GM23338 (cell line): ENCODE results near the gene FBXW7. TPM values are rescaled to one million over a fixed set of nuclear protein-coding genes. Genes with fewer than 3 reads are reported as not detected.

Experiments
- ATAC-seq: fragments of 200-7000 bp; cut with Tn5 transposase; 3 replicates; pipeline ENCODE4 v1.9.1; 2020
- DNase-seq: peaks from one replicate; pipeline ENCODE4 v3.0.0-alpha.2; 2015; ENCODE audit warnings: low spot score
- H2AFZ ChIP-seq: fragments of 200-600 bp; sonication (generic); 2 replicates; pipeline ENCODE4 v1.8.0; 2016; ENCODE audit warnings: antibody characterized with exemption, mild to moderate bottlenecking, moderate library complexity
- H3F3A ChIP-seq: fragments of 200-600 bp; sonication (generic); replicated peaks from 2 replicates; pipeline ENCODE4 v1.8.0; 2017; ENCODE audit warnings: antibody characterized with exemption, mixed run types, low read depth
- H3K27ac ChIP-seq: fragments of 200-600 bp; sonication (generic); 2 replicates; pipeline ENCODE4 v1.6.1; 2016; ENCODE audit warnings: low read depth
- H3K27me3 ChIP-seq: fragments of 200-600 bp; sonication (generic); 2 replicates; pipeline ENCODE4 v1.8.0; 2016; ENCODE audit warnings: mild to moderate bottlenecking, mixed run types, moderate library complexity; ENCODE audit not compliant: insufficient read depth
- H3K36me3 ChIP-seq: fragments of 200-600 bp; sonication (generic); 2 replicates; pipeline ENCODE4 v1.8.0; 2016; ENCODE audit warnings: mild to moderate bottlenecking; ENCODE audit not compliant: insufficient read depth
- H3K4me1 ChIP-seq: fragments of 200-600 bp; sonication (generic); 2 replicates; pipeline ENCODE4 v1.8.0; 2016; ENCODE audit warnings: mild to moderate bottlenecking, moderate library complexity; ENCODE audit not compliant: insufficient read depth
- H3K4me2 ChIP-seq: fragments of 200-600 bp; sonication (generic); 2 replicates; pipeline ENCODE4 v1.7.1; 2017; ENCODE audit warnings: mixed run types
- H3K4me3 ChIP-seq: fragments of 200-600 bp; sonication (generic); 2 replicates; pipeline ENCODE4 v1.6.1; 2016; ENCODE audit warnings: mixed run types
- H3K79me2 ChIP-seq: fragments of 200-600 bp; sonication (generic); replicated peaks from 2 replicates; pipeline ENCODE4 v1.8.0; 2017; ENCODE audit warnings: mild to moderate bottlenecking; ENCODE audit not compliant: insufficient read depth
- H3K9me2 ChIP-seq: fragments of 200-600 bp; sonication (generic); 2 replicates; pipeline ENCODE4 v1.8.0; 2017; ENCODE audit not compliant: insufficient read depth
- H4K20me1 ChIP-seq: fragments of 200-600 bp; sonication (generic); replicated peaks from 2 replicates; pipeline ENCODE4 v1.8.0; 2017; ENCODE audit warnings: mild to moderate bottlenecking; ENCODE audit not compliant: insufficient read depth
- H3K27ac Mint-ChIP-seq: 2 replicates; pipeline ENCODE4 v1.8.0; 2020; ENCODE audit warnings: inconsistent platforms, mild to moderate bottlenecking, moderate library complexity, mixed read lengths
- H3K27me3 Mint-ChIP-seq: 3 replicates; pipeline ENCODE4 v1.8.0; 2022; ENCODE audit warnings: low read depth, mild to moderate bottlenecking, moderate library complexity, mixed read lengths, inconsistent platforms; ENCODE audit not compliant: insufficient read depth, poor library complexity
- H3K36me3 Mint-ChIP-seq: 3 replicates; pipeline ENCODE4 v1.8.0; 2021; ENCODE audit warnings: low read depth, mild to moderate bottlenecking, inconsistent platforms, moderate library complexity, mixed read lengths
- H3K4me1 Mint-ChIP-seq: 3 replicates; pipeline ENCODE4 v1.8.0; 2020; ENCODE audit warnings: mild to moderate bottlenecking, inconsistent platforms, mixed read lengths
- H3K4me3 Mint-ChIP-seq: 3 replicates; pipeline ENCODE4 v1.8.0; 2021; ENCODE audit warnings: moderate library complexity, mild to moderate bottlenecking, inconsistent platforms, mixed read lengths
- H3K9me3 Mint-ChIP-seq: 3 replicates; pipeline ENCODE4 v1.8.0; 2020; ENCODE audit warnings: moderate library complexity, mild to moderate bottlenecking, inconsistent platforms, mixed read lengths
- CREB1 ChIP-seq: fragments of 250-450 bp; sonication (Bioruptor Pico); IDR thresholded peaks from 2 replicates; pipeline ENCODE4 v1.5.0; 2020; ENCODE audit warnings: low read depth, mild to moderate bottlenecking, moderate library complexity
- EZH2 ChIP-seq: fragments of 200-600 bp; sonication (generic); IDR thresholded peaks from one replicate; pipeline ENCODE4 v1.8.0; 2017; ENCODE audit warnings: antibody characterized with exemption, mild to moderate bottlenecking, low read depth; ENCODE audit not compliant: unreplicated experiment
- EZH2phosphoT487 ChIP-seq: fragments of 200-600 bp; sonication (generic); IDR thresholded peaks from one replicate; pipeline ENCODE4 v1.8.1; 2018; ENCODE audit warnings: antibody characterized with exemption; ENCODE audit not compliant: unreplicated experiment
- JUNB ChIP-seq: IDR thresholded peaks from one replicate; pipeline ENCODE4 v1.6.1; 2016; ENCODE audit warnings: antibody characterized with exemption; ENCODE audit not compliant: unreplicated experiment
- NANOG ChIP-seq: IDR thresholded peaks from 2 replicates; pipeline ENCODE4 v1.6.1; 2016; ENCODE audit warnings: antibody characterized with exemption, borderline replicate concordance
- POLR2AphosphoS5 ChIP-seq: IDR thresholded peaks from 2 replicates; pipeline ENCODE4 v1.6.1; 2016; ENCODE audit warnings: antibody characterized with exemption, low read depth
- STAT1 ChIP-seq: IDR thresholded peaks from one replicate; pipeline ENCODE4 v1.6.1; 2016; ENCODE audit warnings: antibody characterized with exemption; ENCODE audit not compliant: unreplicated experiment
- ZNF114 ChIP-seq: fragments of 250-450 bp; sonication (Bioruptor Pico); IDR thresholded peaks from 2 replicates; pipeline ENCODE4 v1.5.0; 2020; ENCODE audit warnings: mild to moderate bottlenecking, moderate library complexity
- ZNF331 ChIP-seq: fragments of 250-450 bp; sonication (Bioruptor Pico); IDR thresholded peaks from 2 replicates; pipeline ENCODE4 v1.5.0; 2020; ENCODE audit warnings: low read depth, mild to moderate bottlenecking, moderate library complexity
- polyA plus RNA-seq: library from polyadenylated mRNA; unstranded; fragments of >200 nt; fragmentation: Nextera tagmentation; extraction: Ambion mirVana; gene quantifications from 2 replicates; pipeline ENCODE4 v1.2.1, GENCODE V29; 2016
- total RNA-seq: library from RNA; depleted of rRNA; stranded (reverse); fragments of >200 nt; shearing (Covaris generic); gene quantifications from 2 replicates; pipeline ENCODE4 v1.2.3, GENCODE V29; 2014
- TF ChIP-seq, protein P1 (sequence below): fragments of 250-450 bp; sonication (Bioruptor Pico); IDR thresholded peaks from 2 replicates; pipeline ENCODE4 v1.5.0; 2020; ENCODE audit warnings: mild to moderate bottlenecking, moderate library complexity
- TF ChIP-seq, protein P2 (sequence below), 2 experiments: fragments of 200-600 bp in 1 of 2; sonication (generic) in 1 of 2; conservative IDR thresholded peaks; 2 replicates each; pipeline versions ENCODE4 v1.5.1 to v1.6.1; 2016 to 2017; ENCODE audit warnings: antibody characterized with exemption in 2 of 2, low read depth in 2 of 2, mild to moderate bottlenecking in 2 of 2, moderate library complexity in 1 of 2
- TF ChIP-seq, protein P3 (sequence below): IDR thresholded peaks from one replicate; pipeline ENCODE4 v1.6.1; 2018; ENCODE audit warnings: antibody characterized with exemption; ENCODE audit not compliant: unreplicated experiment
- TF ChIP-seq, protein P4 (sequence below): IDR thresholded peaks from 2 replicates; pipeline ENCODE4 v1.6.1; 2016; ENCODE audit warnings: antibody characterized with exemption

FBXW7 gene
- total and polyA plus RNA-seq, 2 experiments from 2014 or later, result 25.8 to 34.7 TPM

DNA sequence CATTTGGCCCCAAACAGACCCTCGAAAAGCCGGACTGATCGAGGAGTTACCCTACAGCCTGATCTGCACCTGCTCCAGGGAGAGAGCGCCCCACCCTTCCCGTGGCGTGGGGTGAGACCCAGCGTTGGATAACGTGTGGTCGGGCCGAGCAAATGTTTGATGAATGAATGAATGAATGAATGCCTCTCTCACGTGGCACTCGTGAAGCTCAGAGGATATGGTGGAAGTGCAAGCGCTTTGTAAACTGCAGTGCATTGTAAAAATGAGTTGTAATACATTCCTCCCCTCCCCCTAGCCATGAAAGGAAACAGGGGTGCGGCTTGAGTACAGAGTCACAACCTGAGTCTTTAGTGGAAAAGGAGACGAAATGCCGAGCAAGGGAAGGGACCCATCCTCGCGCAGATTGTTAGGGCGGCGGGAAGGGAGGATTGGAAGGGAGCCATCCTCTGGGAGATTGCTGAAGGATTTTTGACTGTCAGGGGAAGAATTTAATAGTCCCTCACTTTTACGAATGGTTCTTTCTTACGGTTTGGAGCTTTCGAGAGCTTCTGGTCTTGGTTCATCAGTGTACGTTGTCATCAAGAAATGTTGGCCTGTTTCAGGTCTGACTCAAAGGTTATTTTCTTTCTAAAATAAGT is 772 bp upstream of the FBXW7 start:
- H3K27ac ChIP-seq, result peak overlapping the region; percentile 98
- peak overlapping the region; percentile 93 for H3K4me3 ChIP-seq
- Mint-ChIP-seq H3K27ac (peak overlapping the region; percentile 99), H3K9me3 (peaks cover 14% of the 10 kb centered on the region; the same call in 2 of the 3 replicates), H3K36me3 (peaks cover 24% of the 10 kb centered on the region), H3K4me3 (peak overlapping the region; percentile 98), H3K27me3 (peaks cover 10% of the 10 kb centered on the region), H3K4me1 (peaks cover 28% of the 10 kb centered on the region)
- peak overlapping the region; percentile 94 for H2AFZ ChIP-seq
- peaks cover 67% of the 10 kb centered on the region for H3K79me2 ChIP-seq
- H3K4me2 ChIP-seq, result peak overlapping the region; percentile 84
- ATAC-seq (peak; percentile 4), DNase-seq (peak; percentile 69)
- H3K9me2 ChIP-seq, result no peaks in the 10 kb centered on the region
- H3F3A ChIP-seq, result no peaks in the 10 kb centered on the region
- H3K36me3 ChIP-seq, result no peaks in the 10 kb centered on the region; the same call in none of the 2 replicates
- peaks cover 5% of the 10 kb centered on the region for H3K4me1 ChIP-seq
- TF ChIP-seq CREB1 (no peak), EZH2 (no peak), ZNF331 (CRISPR knock-in tag) (no peak), JUNB (no peak), ZNF114 (CRISPR knock-in tag) (no peak), STAT1 (no peak), NANOG (no peak), POLR2AphosphoS5 (no peak; the same call in 1 of the 2 replicates), EZH2phosphoT487 (no peak)
- TF ChIP-seq, protein P1, sequence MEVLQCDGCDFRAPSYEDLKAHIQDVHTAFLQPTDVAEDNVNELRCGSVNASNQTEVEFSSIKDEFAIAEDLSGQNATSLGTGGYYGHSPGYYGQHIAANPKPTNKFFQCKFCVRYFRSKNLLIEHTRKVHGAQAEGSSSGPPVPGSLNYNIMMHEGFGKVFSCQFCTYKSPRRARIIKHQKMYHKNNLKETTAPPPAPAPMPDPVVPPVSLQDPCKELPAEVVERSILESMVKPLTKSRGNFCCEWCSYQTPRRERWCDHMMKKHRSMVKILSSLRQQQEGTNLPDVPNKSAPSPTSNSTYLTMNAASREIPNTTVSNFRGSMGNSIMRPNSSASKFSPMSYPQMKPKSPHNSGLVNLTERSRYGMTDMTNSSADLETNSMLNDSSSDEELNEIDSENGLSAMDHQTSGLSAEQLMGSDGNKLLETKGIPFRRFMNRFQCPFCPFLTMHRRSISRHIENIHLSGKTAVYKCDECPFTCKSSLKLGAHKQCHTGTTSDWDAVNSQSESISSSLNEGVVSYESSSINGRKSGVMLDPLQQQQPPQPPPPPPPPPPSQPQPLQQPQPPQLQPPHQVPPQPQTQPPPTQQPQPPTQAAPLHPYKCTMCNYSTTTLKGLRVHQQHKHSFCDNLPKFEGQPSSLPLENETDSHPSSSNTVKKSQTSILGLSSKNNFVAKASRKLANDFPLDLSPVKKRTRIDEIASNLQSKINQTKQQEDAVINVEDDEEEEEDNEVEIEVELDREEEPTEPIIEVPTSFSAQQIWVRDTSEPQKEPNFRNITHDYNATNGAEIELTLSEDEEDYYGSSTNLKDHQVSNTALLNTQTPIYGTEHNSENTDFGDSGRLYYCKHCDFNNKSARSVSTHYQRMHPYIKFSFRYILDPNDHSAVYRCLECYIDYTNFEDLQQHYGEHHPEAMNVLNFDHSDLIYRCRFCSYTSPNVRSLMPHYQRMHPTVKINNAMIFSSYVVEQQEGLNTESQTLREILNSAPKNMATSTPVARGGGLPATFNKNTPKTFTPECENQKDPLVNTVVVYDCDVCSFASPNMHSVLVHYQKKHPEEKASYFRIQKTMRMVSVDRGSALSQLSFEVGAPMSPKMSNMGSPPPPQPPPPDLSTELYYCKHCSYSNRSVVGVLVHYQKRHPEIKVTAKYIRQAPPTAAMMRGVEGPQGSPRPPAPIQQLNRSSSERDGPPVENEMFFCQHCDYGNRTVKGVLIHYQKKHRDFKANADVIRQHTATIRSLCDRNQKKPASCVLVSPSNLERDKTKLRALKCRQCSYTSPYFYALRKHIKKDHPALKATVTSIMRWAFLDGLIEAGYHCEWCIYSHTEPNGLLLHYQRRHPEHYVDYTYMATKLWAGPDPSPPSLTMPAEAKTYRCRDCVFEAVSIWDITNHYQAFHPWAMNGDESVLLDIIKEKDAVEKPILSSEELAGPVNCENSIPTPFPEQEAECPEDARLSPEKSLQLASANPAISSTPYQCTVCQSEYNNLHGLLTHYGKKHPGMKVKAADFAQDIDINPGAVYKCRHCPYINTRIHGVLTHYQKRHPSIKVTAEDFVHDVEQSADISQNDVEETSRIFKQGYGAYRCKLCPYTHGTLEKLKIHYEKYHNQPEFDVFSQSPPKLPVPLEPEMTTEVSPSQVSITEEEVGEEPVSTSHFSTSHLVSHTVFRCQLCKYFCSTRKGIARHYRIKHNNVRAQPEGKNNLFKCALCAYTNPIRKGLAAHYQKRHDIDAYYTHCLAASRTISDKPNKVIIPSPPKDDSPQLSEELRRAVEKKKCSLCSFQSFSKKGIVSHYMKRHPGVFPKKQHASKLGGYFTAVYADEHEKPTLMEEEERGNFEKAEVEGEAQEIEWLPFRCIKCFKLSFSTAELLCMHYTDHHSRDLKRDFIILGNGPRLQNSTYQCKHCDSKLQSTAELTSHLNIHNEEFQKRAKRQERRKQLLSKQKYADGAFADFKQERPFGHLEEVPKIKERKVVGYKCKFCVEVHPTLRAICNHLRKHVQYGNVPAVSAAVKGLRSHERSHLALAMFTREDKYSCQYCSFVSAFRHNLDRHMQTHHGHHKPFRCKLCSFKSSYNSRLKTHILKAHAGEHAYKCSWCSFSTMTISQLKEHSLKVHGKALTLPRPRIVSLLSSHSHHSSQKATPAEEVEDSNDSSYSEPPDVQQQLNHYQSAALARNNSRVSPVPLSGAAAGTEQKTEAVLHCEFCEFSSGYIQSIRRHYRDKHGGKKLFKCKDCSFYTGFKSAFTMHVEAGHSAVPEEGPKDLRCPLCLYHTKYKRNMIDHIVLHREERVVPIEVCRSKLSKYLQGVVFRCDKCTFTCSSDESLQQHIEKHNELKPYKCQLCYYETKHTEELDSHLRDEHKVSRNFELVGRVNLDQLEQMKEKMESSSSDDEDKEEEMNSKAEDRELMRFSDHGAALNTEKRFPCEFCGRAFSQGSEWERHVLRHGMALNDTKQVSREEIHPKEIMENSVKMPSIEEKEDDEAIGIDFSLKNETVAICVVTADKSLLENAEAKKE, result no peak
- TF ChIP-seq, protein P2, sequence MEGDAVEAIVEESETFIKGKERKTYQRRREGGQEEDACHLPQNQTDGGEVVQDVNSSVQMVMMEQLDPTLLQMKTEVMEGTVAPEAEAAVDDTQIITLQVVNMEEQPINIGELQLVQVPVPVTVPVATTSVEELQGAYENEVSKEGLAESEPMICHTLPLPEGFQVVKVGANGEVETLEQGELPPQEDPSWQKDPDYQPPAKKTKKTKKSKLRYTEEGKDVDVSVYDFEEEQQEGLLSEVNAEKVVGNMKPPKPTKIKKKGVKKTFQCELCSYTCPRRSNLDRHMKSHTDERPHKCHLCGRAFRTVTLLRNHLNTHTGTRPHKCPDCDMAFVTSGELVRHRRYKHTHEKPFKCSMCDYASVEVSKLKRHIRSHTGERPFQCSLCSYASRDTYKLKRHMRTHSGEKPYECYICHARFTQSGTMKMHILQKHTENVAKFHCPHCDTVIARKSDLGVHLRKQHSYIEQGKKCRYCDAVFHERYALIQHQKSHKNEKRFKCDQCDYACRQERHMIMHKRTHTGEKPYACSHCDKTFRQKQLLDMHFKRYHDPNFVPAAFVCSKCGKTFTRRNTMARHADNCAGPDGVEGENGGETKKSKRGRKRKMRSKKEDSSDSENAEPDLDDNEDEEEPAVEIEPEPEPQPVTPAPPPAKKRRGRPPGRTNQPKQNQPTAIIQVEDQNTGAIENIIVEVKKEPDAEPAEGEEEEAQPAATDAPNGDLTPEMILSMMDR (conservative IDR thresholded peaks at IDR 0.05; ENCODE audit: low read depth in 2 of 2), result no peak
- TF ChIP-seq, protein P3, sequence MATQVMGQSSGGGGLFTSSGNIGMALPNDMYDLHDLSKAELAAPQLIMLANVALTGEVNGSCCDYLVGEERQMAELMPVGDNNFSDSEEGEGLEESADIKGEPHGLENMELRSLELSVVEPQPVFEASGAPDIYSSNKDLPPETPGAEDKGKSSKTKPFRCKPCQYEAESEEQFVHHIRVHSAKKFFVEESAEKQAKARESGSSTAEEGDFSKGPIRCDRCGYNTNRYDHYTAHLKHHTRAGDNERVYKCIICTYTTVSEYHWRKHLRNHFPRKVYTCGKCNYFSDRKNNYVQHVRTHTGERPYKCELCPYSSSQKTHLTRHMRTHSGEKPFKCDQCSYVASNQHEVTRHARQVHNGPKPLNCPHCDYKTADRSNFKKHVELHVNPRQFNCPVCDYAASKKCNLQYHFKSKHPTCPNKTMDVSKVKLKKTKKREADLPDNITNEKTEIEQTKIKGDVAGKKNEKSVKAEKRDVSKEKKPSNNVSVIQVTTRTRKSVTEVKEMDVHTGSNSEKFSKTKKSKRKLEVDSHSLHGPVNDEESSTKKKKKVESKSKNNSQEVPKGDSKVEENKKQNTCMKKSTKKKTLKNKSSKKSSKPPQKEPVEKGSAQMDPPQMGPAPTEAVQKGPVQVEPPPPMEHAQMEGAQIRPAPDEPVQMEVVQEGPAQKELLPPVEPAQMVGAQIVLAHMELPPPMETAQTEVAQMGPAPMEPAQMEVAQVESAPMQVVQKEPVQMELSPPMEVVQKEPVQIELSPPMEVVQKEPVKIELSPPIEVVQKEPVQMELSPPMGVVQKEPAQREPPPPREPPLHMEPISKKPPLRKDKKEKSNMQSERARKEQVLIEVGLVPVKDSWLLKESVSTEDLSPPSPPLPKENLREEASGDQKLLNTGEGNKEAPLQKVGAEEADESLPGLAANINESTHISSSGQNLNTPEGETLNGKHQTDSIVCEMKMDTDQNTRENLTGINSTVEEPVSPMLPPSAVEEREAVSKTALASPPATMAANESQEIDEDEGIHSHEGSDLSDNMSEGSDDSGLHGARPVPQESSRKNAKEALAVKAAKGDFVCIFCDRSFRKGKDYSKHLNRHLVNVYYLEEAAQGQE, result no peak
- TF ChIP-seq, protein P4, sequence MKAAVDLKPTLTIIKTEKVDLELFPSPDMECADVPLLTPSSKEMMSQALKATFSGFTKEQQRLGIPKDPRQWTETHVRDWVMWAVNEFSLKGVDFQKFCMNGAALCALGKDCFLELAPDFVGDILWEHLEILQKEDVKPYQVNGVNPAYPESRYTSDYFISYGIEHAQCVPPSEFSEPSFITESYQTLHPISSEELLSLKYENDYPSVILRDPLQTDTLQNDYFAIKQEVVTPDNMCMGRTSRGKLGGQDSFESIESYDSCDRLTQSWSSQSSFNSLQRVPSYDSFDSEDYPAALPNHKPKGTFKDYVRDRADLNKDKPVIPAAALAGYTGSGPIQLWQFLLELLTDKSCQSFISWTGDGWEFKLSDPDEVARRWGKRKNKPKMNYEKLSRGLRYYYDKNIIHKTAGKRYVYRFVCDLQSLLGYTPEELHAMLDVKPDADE, result no peak
- peaks cover 7% of the 10 kb centered on the region; the same call in 1 of the 2 replicates for H3K27me3 ChIP-seq
- peaks cover 26% of the 10 kb centered on the region for H4K20me1 ChIP-seq
